ENCODE results near the gene KRT83. TPM values are rescaled to one million over a fixed set of nuclear protein-coding genes. Genes with fewer than 3 reads are reported as not detected.

KRT83 gene
- total RNA-seq, 1 donor from 2014 or later, result not detected

- H3K36me3 Mint-ChIP-seq (ENCODE audit: low read depth), result no peaks in the 10 kb centered on the region
- DNase-seq (ENCODE audit: low spot score), result no peak
- no peaks in the 10 kb centered on the region for H3K9me3 Mint-ChIP-seq
- peaks cover 2% of the 10 kb centered on the region for H3K4me1 Mint-ChIP-seq (ENCODE audit: low read depth)
- no peaks in the 10 kb centered on the region for H3K27me3 Mint-ChIP-seq (ENCODE audit: low read depth)
- no peak overlapping the region for H3K4me3 Mint-ChIP-seq (ENCODE audit: low read depth)
- no peak overlapping the region for H3K27ac Mint-ChIP-seq
- intact Hi-C loops (cut with micrococcal nuclease), result no loop called here
These were observed 39.0 kb upstream of the KRT83 start for GRCh38 chr12:52360106-52360662.

- no peak overlapping the region for H3K27ac Mint-ChIP-seq
- H3K9me3 Mint-ChIP-seq, result no peaks in the 10 kb centered on the region
- H3K4me3 Mint-ChIP-seq (ENCODE audit: low read depth), result no peak overlapping the region
- peaks cover 2% of the 10 kb centered on the region for H3K4me1 Mint-ChIP-seq (ENCODE audit: low read depth)
- no peak for DNase-seq (ENCODE audit: low spot score)
- intact Hi-C loops (cut with micrococcal nuclease), result no loop called here
- no peaks in the 10 kb centered on the region for H3K27me3 Mint-ChIP-seq (ENCODE audit: low read depth)
- no peaks in the 10 kb centered on the region for H3K36me3 Mint-ChIP-seq (ENCODE audit: low read depth)
These were observed 38.4 kb upstream of the KRT83 start for GRCh38 chr12:52359621-52360061.

GRCh38 chr12:52358575-52359350, 37.6 kb upstream of the KRT83 start:
- Mint-ChIP-seq H3K4me3 (ENCODE audit: low read depth) (no peak overlapping the region), H3K4me1 (ENCODE audit: low read depth) (peaks cover 2% of the 10 kb centered on the region), H3K27ac (no peak overlapping the region), H3K9me3 (no peaks in the 10 kb centered on the region), H3K36me3 (ENCODE audit: low read depth) (no peaks in the 10 kb centered on the region), H3K27me3 (ENCODE audit: low read depth) (peaks cover 7% of the 10 kb centered on the region)
- intact Hi-C loops (cut with micrococcal nuclease), result no loop called here
- DNase-seq (ENCODE audit: low spot score), result no peak

- no peak overlapping the region for H3K4me3 Mint-ChIP-seq (ENCODE audit: low read depth)
- DNase-seq (ENCODE audit: low spot score), result no peak
- no peaks in the 10 kb centered on the region for H3K9me3 Mint-ChIP-seq
- no peaks in the 10 kb centered on the region for H3K36me3 Mint-ChIP-seq (ENCODE audit: low read depth)
- intact Hi-C loops (cut with micrococcal nuclease), result no loop called here
- peaks cover 2% of the 10 kb centered on the region for H3K4me1 Mint-ChIP-seq (ENCODE audit: low read depth)
- H3K27ac Mint-ChIP-seq, result no peak overlapping the region
- H3K27me3 Mint-ChIP-seq (ENCODE audit: low read depth), result peaks cover 18% of the 10 kb centered on the region
These were observed 35.8 kb upstream of the KRT83 start for GRCh38 chr12:52356762-52357580.

GRCh38 chr12:52356031-52356761, 35.0 kb upstream of the KRT83 start:
- Mint-ChIP-seq H3K36me3 (ENCODE audit: low read depth) (no peaks in the 10 kb centered on the region), H3K4me1 (ENCODE audit: low read depth) (peaks cover 5% of the 10 kb centered on the region), H3K27me3 (ENCODE audit: low read depth) (peaks cover 21% of the 10 kb centered on the region), H3K9me3 (no peaks in the 10 kb centered on the region), H3K4me3 (ENCODE audit: low read depth) (no peak overlapping the region), H3K27ac (no peak overlapping the region)
- no peak for DNase-seq (ENCODE audit: low spot score)
- intact Hi-C loops (cut with micrococcal nuclease), result no loop called here

- DNase-seq (ENCODE audit: low spot score), result no peak
- peaks cover 5% of the 10 kb centered on the region for H3K4me1 Mint-ChIP-seq (ENCODE audit: low read depth)
- no peak overlapping the region for H3K27ac Mint-ChIP-seq
- H3K9me3 Mint-ChIP-seq, result no peaks in the 10 kb centered on the region
- H3K27me3 Mint-ChIP-seq (ENCODE audit: low read depth), result peaks cover 21% of the 10 kb centered on the region
- H3K4me3 Mint-ChIP-seq (ENCODE audit: low read depth), result no peak overlapping the region
- intact Hi-C loops (cut with micrococcal nuclease), result no loop called here
- H3K36me3 Mint-ChIP-seq (ENCODE audit: low read depth), result no peaks in the 10 kb centered on the region
These were observed 34.0 kb upstream of the KRT83 start for GRCh38 chr12:52355176-52355575.

- Mint-ChIP-seq H3K27ac (no peak overlapping the region), H3K27me3 (ENCODE audit: low read depth) (peaks cover 21% of the 10 kb centered on the region), H3K9me3 (no peaks in the 10 kb centered on the region), H3K4me3 (ENCODE audit: low read depth) (no peak overlapping the region), H3K36me3 (ENCODE audit: low read depth) (no peaks in the 10 kb centered on the region), H3K4me1 (ENCODE audit: low read depth) (peaks cover 5% of the 10 kb centered on the region)
- DNase-seq (ENCODE audit: low spot score), result no peak
- intact Hi-C loops (cut with micrococcal nuclease), result no loop called here
These were observed 33.0 kb upstream of the KRT83 start for GRCh38 chr12:52354200-52354599.

GRCh38 chr12:52353766-52354165, 32.6 kb upstream of the KRT83 start:
- Mint-ChIP-seq H3K27me3 (ENCODE audit: low read depth) (peaks cover 21% of the 10 kb centered on the region), H3K4me3 (ENCODE audit: low read depth) (no peak overlapping the region), H3K4me1 (ENCODE audit: low read depth) (peaks cover 5% of the 10 kb centered on the region), H3K36me3 (ENCODE audit: low read depth) (no peaks in the 10 kb centered on the region), H3K9me3 (no peaks in the 10 kb centered on the region), H3K27ac (no peak overlapping the region)
- no peak for DNase-seq (ENCODE audit: low spot score)
- intact Hi-C loops (cut with micrococcal nuclease), result no loop called here

GRCh38 chr12:52352951-52353350, 31.8 kb upstream of the KRT83 start:
- Mint-ChIP-seq H3K4me1 (ENCODE audit: low read depth) (peaks cover 3% of the 10 kb centered on the region), H3K4me3 (ENCODE audit: low read depth) (no peak overlapping the region), H3K27me3 (ENCODE audit: low read depth) (peaks cover 21% of the 10 kb centered on the region), H3K36me3 (ENCODE audit: low read depth) (no peaks in the 10 kb centered on the region), H3K9me3 (no peaks in the 10 kb centered on the region), H3K27ac (no peak overlapping the region)
- DNase-seq (ENCODE audit: low spot score), result no peak
- intact Hi-C loops (cut with micrococcal nuclease), result no loop called here

- no peak overlapping the region for H3K27ac Mint-ChIP-seq
These were observed 30.2 kb upstream of the KRT83 start for GRCh38 chr12:52351196-52352059.

GRCh38 chr12:52350786-52351185, 29.6 kb upstream of the KRT83 start:
- H3K9me3 Mint-ChIP-seq, result no peaks in the 10 kb centered on the region
- no peak overlapping the region for H3K27ac Mint-ChIP-seq
- DNase-seq (ENCODE audit: low spot score), result no peak
- H3K4me3 Mint-ChIP-seq (ENCODE audit: low read depth), result no peak overlapping the region
- intact Hi-C loops (cut with micrococcal nuclease), result no loop called here
- no peaks in the 10 kb centered on the region for H3K36me3 Mint-ChIP-seq (ENCODE audit: low read depth)
- H3K27me3 Mint-ChIP-seq (ENCODE audit: low read depth), result peaks cover 21% of the 10 kb centered on the region
- H3K4me1 Mint-ChIP-seq (ENCODE audit: low read depth), result peaks cover 3% of the 10 kb centered on the region

More at GRCh38 chr12:52351196-52352059, 30.2 kb upstream of the KRT83 start:
- no peaks in the 10 kb centered on the region for H3K9me3 Mint-ChIP-seq
- no peaks in the 10 kb centered on the region for H3K36me3 Mint-ChIP-seq (ENCODE audit: low read depth)
- H3K4me1 Mint-ChIP-seq (ENCODE audit: low read depth), result peaks cover 3% of the 10 kb centered on the region
- intact Hi-C loops (cut with micrococcal nuclease), result no loop called here
- no peak overlapping the region for H3K4me3 Mint-ChIP-seq (ENCODE audit: low read depth)
- peaks cover 21% of the 10 kb centered on the region for H3K27me3 Mint-ChIP-seq (ENCODE audit: low read depth)
- DNase-seq (ENCODE audit: low spot score), result no peak
